HEK293 (cell line): ENCODE results near the gene UBTD1.
A peak's percentile ranks its signal among the peaks of the same experiment; 100 is the strongest.

Experiments used
- CTCF ChIA-PET: fragments of 350-600 bp; formaldehyde crosslinking; extraction: SDS; loops from one replicate; lab custom pipeline; 2021; ENCODE audit warnings: antibody characterized with exemption; lab: Yijun Ruan, JAX
- POLR2A ChIA-PET: fragments of 300-600 bp; formaldehyde crosslinking; extraction: SDS; loops from one replicate; lab custom pipeline; 2020; ENCODE audit warnings: antibody characterized with exemption, inconsistent platforms; lab: Yijun Ruan, JAX
- H3K27ac ChIP-seq: fragments of 200-500 bp; sonication (Bioruptor generic); 2 replicates; pipeline ENCODE4 v1.5.1; 2014; ENCODE audit warnings: low read depth, low read length, control low read depth, inconsistent platforms; ENCODE audit errors: extremely low read depth
- H3K36me3 ChIP-seq, 2 experiments: fragments of 200-500 bp in 1 of 2; sonication (Bioruptor generic) in 1 of 2; 1 replicate in 1 of 2; 2 replicates in 1 of 2; pipeline ENCODE4 v1.5.1; 2014 to 2017; ENCODE audit warnings: inconsistent platforms in 2 of 2, low read length in 2 of 2; ENCODE audit not compliant: control insufficient read depth in 2 of 2, insufficient read depth in 1 of 2
- H3K4me1 ChIP-seq: fragments of 200-500 bp; sonication (Bioruptor generic); 2 replicates; pipeline ENCODE4 v1.5.1; 2014; ENCODE audit warnings: mild to moderate bottlenecking, low read length, inconsistent platforms; ENCODE audit not compliant: control insufficient read depth, insufficient read depth
- H3K4me3 ChIP-seq: 2 replicates; pipeline ENCODE4 v1.5.1; 2011; ENCODE audit warnings: low read depth, mild to moderate bottlenecking, control low read depth, low read length, moderate library complexity
- H3K9me3 ChIP-seq: fragments of 200-500 bp; sonication (Bioruptor generic); 2 replicates; pipeline ENCODE4 v1.5.1; 2014; ENCODE audit warnings: low read depth, low read length, inconsistent platforms; ENCODE audit not compliant: control insufficient read depth, insufficient read depth
- TCF7L2 ChIP-seq: IDR thresholded peaks from 2 replicates; pipeline ENCODE4 v1.6.1; 2011; ENCODE audit warnings: low read depth, mild to moderate bottlenecking, inconsistent platforms, low read length, moderate library complexity, borderline replicate concordance
- ZBTB17 ChIP-seq: fragments of 450-650 bp; formaldehyde crosslinking; IDR thresholded peaks from 2 replicates; pipeline ENCODE4 v1.5.1; 2016; ENCODE audit warnings: missing biosample characterization, missing genetic modification characterization
- ZBTB21 ChIP-seq: fragments of 450-650 bp; formaldehyde crosslinking; IDR thresholded peaks from 2 replicates; pipeline ENCODE4 v1.5.1; 2017; ENCODE audit warnings: missing biosample characterization, missing genetic modification characterization
- ZIC2 ChIP-seq: fragments of 450-650 bp; formaldehyde crosslinking; IDR thresholded peaks from 2 replicates; pipeline ENCODE4 v1.5.1; 2016; ENCODE audit warnings: missing biosample characterization, missing genetic modification characterization
- ZNF157 ChIP-seq: fragments of 450-650 bp; formaldehyde crosslinking; IDR thresholded peaks from 2 replicates; pipeline ENCODE4 v1.5.1; 2016; ENCODE audit warnings: missing biosample characterization, missing genetic modification characterization
- ZNF2 ChIP-seq: fragments of 450-650 bp; formaldehyde crosslinking; IDR thresholded peaks from 2 replicates; pipeline ENCODE4 v1.5.1; 2016; ENCODE audit warnings: missing biosample characterization, missing genetic modification characterization
- ZNF239 ChIP-seq: fragments of 450-650 bp; formaldehyde crosslinking; IDR thresholded peaks from 2 replicates; pipeline ENCODE4 v1.5.1; 2016; ENCODE audit warnings: missing biosample characterization, missing genetic modification characterization
- ZNF48 ChIP-seq: fragments of 450-650 bp; formaldehyde crosslinking; IDR thresholded peaks from 2 replicates; pipeline ENCODE4 v1.5.1; 2016; ENCODE audit warnings: missing biosample characterization, missing genetic modification characterization
- ZNF548 ChIP-seq: fragments of 450-650 bp; formaldehyde crosslinking; IDR thresholded peaks from 2 replicates; pipeline ENCODE4 v1.5.1; 2016; ENCODE audit warnings: missing biosample characterization, missing genetic modification characterization
- ZNF600 ChIP-seq: fragments of 450-650 bp; formaldehyde crosslinking; IDR thresholded peaks from 2 replicates; pipeline ENCODE4 v1.5.1; 2016; ENCODE audit warnings: missing biosample characterization, missing genetic modification characterization
- ZNF623 ChIP-seq: fragments of 450-650 bp; formaldehyde crosslinking; IDR thresholded peaks from 2 replicates; pipeline ENCODE4 v1.5.1; 2016; ENCODE audit warnings: missing biosample characterization, missing genetic modification characterization
- ZNF654 ChIP-seq: fragments of 450-650 bp; formaldehyde crosslinking; IDR thresholded peaks from 2 replicates; pipeline ENCODE4 v1.5.1; 2016; ENCODE audit warnings: low read depth, missing biosample characterization, missing genetic modification characterization
- ZSCAN30 ChIP-seq: fragments of 450-650 bp; IDR thresholded peaks from 2 replicates; pipeline ENCODE4 v1.5.1; 2018; ENCODE audit warnings: missing biosample characterization, mild to moderate bottlenecking, missing genetic modification characterization, moderate library complexity
- TF ChIP-seq, protein P1 (sequence below): fragments of 450-650 bp; formaldehyde crosslinking; IDR thresholded peaks from 2 replicates; pipeline ENCODE4 v1.5.1; 2016; ENCODE audit warnings: missing biosample characterization, missing genetic modification characterization
- TF ChIP-seq, protein P2 (sequence below): fragments of 450-650 bp; formaldehyde crosslinking; IDR thresholded peaks from 2 replicates; pipeline ENCODE4 v1.5.1; 2016; ENCODE audit warnings: missing biosample characterization, missing genetic modification characterization
- TF ChIP-seq, protein P3 (sequence below): fragments of 450-650 bp; formaldehyde crosslinking; IDR thresholded peaks from 2 replicates; pipeline ENCODE4 v1.5.1; 2016; ENCODE audit warnings: missing biosample characterization, missing genetic modification characterization
- TF ChIP-seq, protein P4 (sequence below): fragments of 450-650 bp; formaldehyde crosslinking; IDR thresholded peaks from 2 replicates; pipeline ENCODE4 v1.5.1; 2017; ENCODE audit warnings: missing biosample characterization, missing genetic modification characterization

Gene UBTD1

DNA sequence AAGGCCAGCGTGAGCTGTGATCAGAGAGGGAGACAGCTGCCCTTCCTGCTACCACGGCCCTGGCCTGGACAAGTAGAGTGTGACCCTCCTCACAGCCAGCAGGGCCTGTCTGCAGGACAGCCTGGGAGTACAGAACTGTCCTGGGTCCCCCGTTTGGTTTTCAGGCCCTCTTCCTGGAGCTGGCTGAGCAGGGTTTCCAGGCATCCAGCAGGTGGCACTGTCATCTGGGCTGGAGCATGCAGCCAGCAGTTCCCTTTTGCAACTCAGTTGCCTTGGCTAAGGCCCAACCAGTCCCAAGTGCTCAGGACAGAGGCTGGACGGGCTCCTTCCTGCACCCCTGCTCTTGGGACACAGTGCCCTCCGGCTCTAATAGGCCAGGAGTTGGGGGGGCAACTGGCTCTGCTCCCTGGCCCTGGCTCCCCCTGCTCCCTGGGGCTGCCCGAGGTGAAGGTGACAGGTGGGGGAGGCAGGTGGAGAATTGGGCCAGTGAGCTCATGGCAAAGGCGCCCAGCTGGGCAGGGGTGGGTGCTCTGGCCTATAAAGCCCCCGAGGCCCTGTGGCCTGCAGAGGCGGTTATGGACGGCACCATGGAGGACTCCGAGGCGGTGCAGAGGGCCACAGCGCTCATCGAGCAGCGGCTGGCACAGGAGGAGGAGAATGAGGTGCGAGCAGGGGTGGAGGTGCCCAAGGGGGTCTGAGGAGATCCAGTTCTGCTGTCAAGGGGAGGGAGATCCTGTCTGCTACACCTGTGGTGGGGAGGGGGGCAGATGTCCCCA, 73.7 kb downstream of the UBTD1 start, which contains the start of gene ANKRD2:
Gene ANKRD2 (plus strand): TSS at position 566 of the 776 bp plus-strand sequence. CDS start 10 bp downstream, at position 576.
- H3K4me3 ChIP-seq, result no peak within 1 kb of the TSS
- TF ChIP-seq, protein P1, sequence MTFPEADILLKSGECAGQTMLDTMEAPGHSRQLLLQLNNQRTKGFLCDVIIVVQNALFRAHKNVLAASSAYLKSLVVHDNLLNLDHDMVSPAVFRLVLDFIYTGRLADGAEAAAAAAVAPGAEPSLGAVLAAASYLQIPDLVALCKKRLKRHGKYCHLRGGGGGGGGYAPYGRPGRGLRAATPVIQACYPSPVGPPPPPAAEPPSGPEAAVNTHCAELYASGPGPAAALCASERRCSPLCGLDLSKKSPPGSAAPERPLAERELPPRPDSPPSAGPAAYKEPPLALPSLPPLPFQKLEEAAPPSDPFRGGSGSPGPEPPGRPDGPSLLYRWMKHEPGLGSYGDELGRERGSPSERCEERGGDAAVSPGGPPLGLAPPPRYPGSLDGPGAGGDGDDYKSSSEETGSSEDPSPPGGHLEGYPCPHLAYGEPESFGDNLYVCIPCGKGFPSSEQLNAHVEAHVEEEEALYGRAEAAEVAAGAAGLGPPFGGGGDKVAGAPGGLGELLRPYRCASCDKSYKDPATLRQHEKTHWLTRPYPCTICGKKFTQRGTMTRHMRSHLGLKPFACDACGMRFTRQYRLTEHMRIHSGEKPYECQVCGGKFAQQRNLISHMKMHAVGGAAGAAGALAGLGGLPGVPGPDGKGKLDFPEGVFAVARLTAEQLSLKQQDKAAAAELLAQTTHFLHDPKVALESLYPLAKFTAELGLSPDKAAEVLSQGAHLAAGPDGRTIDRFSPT, result no peak
- TF ChIP-seq, protein P2, sequence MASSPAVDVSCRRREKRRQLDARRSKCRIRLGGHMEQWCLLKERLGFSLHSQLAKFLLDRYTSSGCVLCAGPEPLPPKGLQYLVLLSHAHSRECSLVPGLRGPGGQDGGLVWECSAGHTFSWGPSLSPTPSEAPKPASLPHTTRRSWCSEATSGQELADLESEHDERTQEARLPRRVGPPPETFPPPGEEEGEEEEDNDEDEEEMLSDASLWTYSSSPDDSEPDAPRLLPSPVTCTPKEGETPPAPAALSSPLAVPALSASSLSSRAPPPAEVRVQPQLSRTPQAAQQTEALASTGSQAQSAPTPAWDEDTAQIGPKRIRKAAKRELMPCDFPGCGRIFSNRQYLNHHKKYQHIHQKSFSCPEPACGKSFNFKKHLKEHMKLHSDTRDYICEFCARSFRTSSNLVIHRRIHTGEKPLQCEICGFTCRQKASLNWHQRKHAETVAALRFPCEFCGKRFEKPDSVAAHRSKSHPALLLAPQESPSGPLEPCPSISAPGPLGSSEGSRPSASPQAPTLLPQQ (tag by site-specific recombination), result 0 out of 2 replicates have a peak, but pooled peaks have one; percentile 26
- TF ChIP-seq ZNF600 (tag by site-specific recombination), result peak; percentile 47; the same call in 1 of the 2 replicates
- TF ChIP-seq ZBTB17, result peak; percentile 83
- no peak for TF ChIP-seq ZNF48 (tag by site-specific recombination)
- TF ChIP-seq ZNF239, result no peak
- peak; percentile 70 for TF ChIP-seq ZNF654 (tag by site-specific recombination)
- peak; percentile 93 for TF ChIP-seq ZSCAN30 (tag by site-specific recombination)
- TF ChIP-seq ZNF548 (tag by site-specific recombination), result no peak
- TF ChIP-seq ZNF157 (tag by site-specific recombination), result no peak
- TF ChIP-seq, protein P3, sequence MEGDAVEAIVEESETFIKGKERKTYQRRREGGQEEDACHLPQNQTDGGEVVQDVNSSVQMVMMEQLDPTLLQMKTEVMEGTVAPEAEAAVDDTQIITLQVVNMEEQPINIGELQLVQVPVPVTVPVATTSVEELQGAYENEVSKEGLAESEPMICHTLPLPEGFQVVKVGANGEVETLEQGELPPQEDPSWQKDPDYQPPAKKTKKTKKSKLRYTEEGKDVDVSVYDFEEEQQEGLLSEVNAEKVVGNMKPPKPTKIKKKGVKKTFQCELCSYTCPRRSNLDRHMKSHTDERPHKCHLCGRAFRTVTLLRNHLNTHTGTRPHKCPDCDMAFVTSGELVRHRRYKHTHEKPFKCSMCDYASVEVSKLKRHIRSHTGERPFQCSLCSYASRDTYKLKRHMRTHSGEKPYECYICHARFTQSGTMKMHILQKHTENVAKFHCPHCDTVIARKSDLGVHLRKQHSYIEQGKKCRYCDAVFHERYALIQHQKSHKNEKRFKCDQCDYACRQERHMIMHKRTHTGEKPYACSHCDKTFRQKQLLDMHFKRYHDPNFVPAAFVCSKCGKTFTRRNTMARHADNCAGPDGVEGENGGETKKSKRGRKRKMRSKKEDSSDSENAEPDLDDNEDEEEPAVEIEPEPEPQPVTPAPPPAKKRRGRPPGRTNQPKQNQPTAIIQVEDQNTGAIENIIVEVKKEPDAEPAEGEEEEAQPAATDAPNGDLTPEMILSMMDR, result peak; percentile 92
- peak; percentile 46 for TF ChIP-seq ZIC2 (tag by site-specific recombination)
- no peak for TF ChIP-seq ZNF623 (tag by site-specific recombination)
- TF ChIP-seq ZNF2, result peak; percentile 76; the same call in 1 of the 2 replicates
- peaks cover 0 to 12% of the 10 kb centered on the region in 2 experiments; a peak in 2 of 3 replicates for H3K36me3 ChIP-seq
- no peaks in the 10 kb centered on the region for H3K9me3 ChIP-seq
- ChIA-PET POLR2A (interaction anchor here (0.6 to 1.5 kb wide), 3 partner anchors 12 to 24 kb away, joined by 3 to 5 read pairs (median 4); partner anchors contain the start of gene HOGA1), CTCF (interaction anchor here (0.6 to 5.1 kb wide), 28 partner anchors 10 to 554 kb away, joined by 3 to 78 read pairs (median 4); partner anchors contain the start of gene HOGA1)
- peaks cover 6% of the 10 kb centered on the region for H3K4me1 ChIP-seq
- H3K27ac ChIP-seq, result no peak within 1 kb of the TSS

DNA sequence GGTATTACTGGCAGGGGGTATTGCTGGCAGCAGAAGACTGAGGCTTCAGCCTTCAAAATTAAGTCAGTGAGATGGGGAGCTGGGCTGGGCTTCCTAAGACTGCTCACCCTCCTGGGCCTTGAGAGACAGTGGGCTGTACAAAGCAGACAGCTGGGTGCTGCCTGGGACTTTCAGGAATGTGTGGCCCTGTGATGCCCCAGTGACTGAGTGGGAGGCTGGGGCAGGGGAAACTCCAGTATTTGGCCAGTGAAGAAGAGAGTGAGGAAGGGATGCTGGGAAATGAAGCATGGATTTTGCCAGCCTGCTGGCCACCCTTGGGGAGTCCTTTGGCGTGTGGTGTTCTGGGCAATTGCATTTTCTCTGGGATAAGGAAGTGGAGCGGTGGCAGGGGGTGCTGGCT, 74.3 kb downstream of the UBTD1 start:
- H3K27ac ChIP-seq, result no peak overlapping the region
- H3K4me3 ChIP-seq, result no peak overlapping the region
- POLR2A ChIA-PET, result interaction anchor here (0.7 to 1.5 kb wide), 2 partner anchors 11 to 142 kb away, joined by 3 to 5 read pairs; partner anchors contain the start of gene HOGA1
- no peaks in the 10 kb centered on the region for H3K9me3 ChIP-seq
- TF ChIP-seq, protein P4, sequence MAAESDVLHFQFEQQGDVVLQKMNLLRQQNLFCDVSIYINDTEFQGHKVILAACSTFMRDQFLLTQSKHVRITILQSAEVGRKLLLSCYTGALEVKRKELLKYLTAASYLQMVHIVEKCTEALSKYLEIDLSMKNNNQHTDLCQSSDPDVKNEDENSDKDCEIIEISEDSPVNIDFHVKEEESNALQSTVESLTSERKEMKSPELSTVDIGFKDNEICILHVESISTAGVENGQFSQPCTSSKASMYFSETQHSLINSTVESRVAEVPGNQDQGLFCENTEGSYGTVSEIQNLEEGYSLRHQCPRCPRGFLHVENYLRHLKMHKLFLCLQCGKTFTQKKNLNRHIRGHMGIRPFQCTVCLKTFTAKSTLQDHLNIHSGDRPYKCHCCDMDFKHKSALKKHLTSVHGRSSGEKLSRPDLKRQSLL (tag by site-specific recombination), result no peak
- TF ChIP-seq ZIC2 (tag by site-specific recombination), result 0 out of 2 replicates have a peak, but pooled peaks have one; percentile 3
- TF ChIP-seq ZBTB21 (tag by site-specific recombination), result no peak
- no peak for TF ChIP-seq TCF7L2
- TF ChIP-seq, all 188 proteins: peak for 1
- Histone ChIP-seq H3K4me1 (peaks cover 6% of the 10 kb centered on the region), H3K36me3 (peaks cover 0 to 12% of the 10 kb centered on the region in 2 experiments; a peak in 2 of 3 replicates)
- CTCF ChIA-PET, result interaction anchor here (0.6 to 5.1 kb wide), 16 partner anchors 9 to 128 kb away, joined by 3 to 78 read pairs (median 8); partner anchors contain the start of gene HOGA1
